Measurements from ENCODE around the gene XYLT2. TPM values are rescaled to one million over a fixed set of nuclear protein-coding genes. Genes with fewer than 3 reads are reported as not detected.

XYLT2 gene
- total and polyA plus RNA-seq, 2 of the 8 experiments (the other 6 are each of a cell fraction or from before 2014, with no cell fraction given) = 28.0 to 29.9 TPM

- peak overlapping the region; percentile 79 for H3K56ac ChIP-seq (replicated peaks; ENCODE audit: insufficient read length, low read depth, low read length)
- H3K18ac ChIP-seq (ENCODE audit: extremely low read depth, low read length) = peak overlapping the region; percentile 44
- peaks cover 2 to 19% of the 10 kb centered on the region in 2 experiments for H4K20me1 ChIP-seq (replicated peaks in 1 of 2; ENCODE audit: control insufficient read depth in 1 of 2, insufficient read depth in 2 of 2, low read length in 2 of 2)
- 2% methylated on average over 25 of the region's 57 CpGs; no CpG with 5 or more reads in 1 of the 2 experiments for WGBS, 2 experiments (ENCODE audit: extremely low coverage in 1 of 2, insufficient coverage in 1 of 2, insufficient read length in 1 of 2, insufficient replicate concordance in 2 of 2, low coverage in 1 of 2, low lambda C conversion rate in 2 of 2, missing lambda C conversion rate in 1 of 2)
- peaks cover 15% of the 10 kb centered on the region for H3K79me1 ChIP-seq (ENCODE audit: low read depth, low read length)
- H3K14ac ChIP-seq (ENCODE audit: insufficient read length) = no peak overlapping the region
- H3K23ac ChIP-seq (ENCODE audit: insufficient read length) = no peak overlapping the region
- no peak for FAIRE-seq
- peak overlapping the region; percentile 80; the same call in 1 of the 2 replicates for H3K27ac ChIP-seq (ENCODE audit: low read depth, low read length)
- H2AFZ ChIP-seq (ENCODE audit: low read length) = no peak overlapping the region
- H4K8ac ChIP-seq (ENCODE audit: extremely low read depth, insufficient read depth, low read length) = peak overlapping the region; percentile 90
- peaks cover 0 to 9% (median 5%) of the 10 kb centered on the region in 4 experiments; a peak in 4 of 7 replicates for H3K27me3 ChIP-seq (replicated peaks in 1 of 4; ENCODE audit: control insufficient read depth in 3 of 4, extremely low read depth in 1 of 4, insufficient read depth in 3 of 4, low read length in 3 of 4)
- H2BK120ac ChIP-seq (replicated peaks; ENCODE audit: low read depth, low read length) = no peak overlapping the region
- no peak overlapping the region; the same call in 1 of the 2 replicates for H2AK5ac ChIP-seq (ENCODE audit: low read depth, low read length)
- H3K4me3 ChIP-seq (ENCODE audit: extremely low read depth in 1 of 4, insufficient read depth in 2 of 4, low read depth in 3 of 4, low read length in 4 of 4) = peak overlapping the region; percentile 81 to 93 (median 88)
- ChIA-PET CTCF (ENCODE audit: partially characterized antibody) (interaction anchor here (0.5 to 4.0 kb wide), 8 partner anchors 13 to 252 kb away, joined by 3 to 58 read pairs (median 4); partner anchors contain the start of gene LRRC59), POLR2A (ENCODE audit: partially characterized antibody) (interaction anchor here (0.6 to 12.4 kb wide), 12 partner anchors 9 to 1419 kb away, joined by 3 to 135 read pairs (median 3); partner anchors contain the start of gene LRRC59)
- H2BK15ac ChIP-seq (ENCODE audit: low read length) = peak overlapping the region; percentile 46; the same call in 1 of the 2 replicates
- no peak overlapping the region for H2BK20ac ChIP-seq (ENCODE audit: low read length)
- peak overlapping the region; percentile 66 to 83 (median 70) for H3K9ac ChIP-seq (replicated peaks in 1 of 4; ENCODE audit: extremely low read depth in 1 of 4, low read depth in 3 of 4, low read length in 3 of 4)
- peak overlapping the region; percentile 91 to 95 for H3K4me2 ChIP-seq (ENCODE audit: insufficient read depth in 1 of 2, low read depth in 2 of 2, low read length in 2 of 2)
- H3K4me1 ChIP-seq (replicated peaks in 1 of 4; ENCODE audit: control insufficient read depth in 3 of 4, insufficient read depth in 4 of 4, low read length in 3 of 4) = peaks cover 4 to 17% (median 11%) of the 10 kb centered on the region in 4 experiments
- H3K9me3 ChIP-seq (ENCODE audit: insufficient read depth in 2 of 2, low read depth in 1 of 2, low read length in 1 of 2) = no peaks in the 10 kb centered on the region
- peaks cover 0 to 25% of the 10 kb centered on the region in 2 experiments; a peak in 2 of 4 replicates for H3K79me2 ChIP-seq (ENCODE audit: control insufficient read depth in 1 of 2, insufficient read depth in 2 of 2, low read length in 2 of 2)
- H3K23me2 ChIP-seq (ENCODE audit: low read depth, low read length) = peaks cover 17% of the 10 kb centered on the region
- H4K91ac ChIP-seq (replicated peaks; ENCODE audit: insufficient read length, low read length) = peak overlapping the region; percentile 65
- H4K5ac ChIP-seq (ENCODE audit: insufficient read length, low read depth, low read length) = peak overlapping the region; percentile 92
- peak in 1 of 2 experiments; percentile 83 for DNase-seq (ENCODE audit: low read depth in 1 of 2, low spot score in 2 of 2)
- H2BK12ac ChIP-seq (ENCODE audit: low read depth, low read length) = no peak overlapping the region
- peak overlapping the region; percentile 65 for H3K4ac ChIP-seq (replicated peaks; ENCODE audit: insufficient read length, low read depth, low read length)
- peak overlapping the region; percentile 90; the same call in 1 of the 2 replicates for H2BK5ac ChIP-seq (ENCODE audit: low read depth, low read length)
- no peaks in the 10 kb centered on the region for H3K36me3 ChIP-seq (ENCODE audit: control insufficient read depth in 2 of 4, insufficient read depth in 4 of 4, low read length in 3 of 4)
- TF ChIP-seq ATF2 (IDR thresholded peaks at IDR 0.05; ENCODE audit: low read length) (no peak), RFX5 (IDR thresholded peaks at IDR 0.05; ENCODE audit: borderline replicate concordance, low read depth, low read length) (no peak), KDM1A (IDR thresholded peaks at IDR 0.05; ENCODE audit: borderline replicate concordance, low read length) (no peak), RBBP5 (IDR thresholded peaks at IDR 0.05; ENCODE audit: borderline replicate concordance, low read depth, low read length) (0 out of 2 replicates have a peak, but pooled peaks have one; percentile 34), GTF2F1 (IDR thresholded peaks at IDR 0.05; ENCODE audit: borderline replicate concordance, low read depth, low read length) (no peak), PHF8 (conservative IDR thresholded peaks at IDR 0.05; ENCODE audit: low read depth, low read length) (peak; percentile 54), ZNF274 (IDR thresholded peaks at IDR 0.05; ENCODE audit: borderline replicate concordance, extremely low read depth, low read length) (no peak)
Measured at GRCh38 chr17:50346313-50347116, 589 bp downstream of the XYLT2 start.
